SW 1271 (cell line): ENCODE results near the gene FSD1.
"Not testable (repeated sequence)": the region's sequence is repeated elsewhere in the genome, so short reads cannot be mapped to it uniquely, and the experiment has no call there.

Experiments
- DNase-seq, 2 experiments: peaks; one replicate each; lab custom pipeline; 2025; lab: John Stamatoyannopoulos, UW

The FSD1 gene

GRCh38 chr19:4345342-4346019 lies 41.1 kb downstream of the FSD1 start:
- DNase-seq = no peak

GRCh38 chr19:4346020-4346383 lies 41.6 kb downstream of the FSD1 start:
- no peak for DNase-seq

- no peak for DNase-seq
Measured at GRCh38 chr19:4347521-4347920, 43.1 kb downstream of the FSD1 start.

- not testable (repeated sequence) for DNase-seq
Measured at GRCh38 chr19:4349225-4349624, 44.8 kb downstream of the FSD1 start.

- no peak for DNase-seq
Measured at GRCh38 chr19:4350111-4350510, 45.7 kb downstream of the FSD1 start.

- DNase-seq = no peak
Measured at GRCh38 chr19:4350726-4351125, 46.3 kb downstream of the FSD1 start.

GRCh38 chr19:4352701-4353121 lies 48.3 kb downstream of the FSD1 start:
- peak; percentile 31 to 72 for DNase-seq

GRCh38 chr19:4354282-4354681 lies 49.9 kb downstream of the FSD1 start:
- no peak for DNase-seq

GRCh38 chr19:4354897-4355296 lies 50.5 kb downstream of the FSD1 start:
- no peak for DNase-seq

GRCh38 chr19:4357095-4357797 lies 52.8 kb downstream of the FSD1 start:
- DNase-seq = no peak

- no peak for DNase-seq
Measured at GRCh38 chr19:4357921-4358326, 53.5 kb downstream of the FSD1 start.

- DNase-seq = no peak
Measured at GRCh38 chr19:4358709-4359626, 54.6 kb downstream of the FSD1 start.

GRCh38 chr19:4359627-4360000 lies 55.2 kb downstream of the FSD1 start:
- DNase-seq = no peak

GRCh38 chr19:4360081-4360569 lies 55.7 kb downstream of the FSD1 start:
- DNase-seq = no peak

- DNase-seq = no peak
Measured at GRCh38 chr19:4360641-4361151, 56.3 kb downstream of the FSD1 start.

GRCh38 chr19:4361152-4362046 lies 57.0 kb downstream of the FSD1 start:
- no peak for DNase-seq

GRCh38 chr19:4362101-4362828 lies 57.9 kb downstream of the FSD1 start:
- DNase-seq = no peak

- DNase-seq = no peak
Measured at GRCh38 chr19:4362831-4363545, 58.6 kb downstream of the FSD1 start.

- DNase-seq = no peak
Measured at GRCh38 chr19:4363571-4364304, 59.3 kb downstream of the FSD1 start.
